ENCODE results near the gene PANX1. TPM values are rescaled to one million over a fixed set of nuclear protein-coding genes. Genes with fewer than 3 reads are reported as not detected.
"Not testable (repeated sequence)": the region's sequence is repeated elsewhere in the genome, so short reads cannot be mapped to it uniquely, and the experiment has no call there.

PANX1 gene
- total RNA-seq, 2 experiments from 2014 or later: 20.7 to 22.7 TPM

GRCh38 chr11:94145916-94146315, 17.3 kb downstream of the PANX1 start:
- ChIA-PET POLR2A (no interaction called here), CTCF (no interaction called here)

- CTCF ChIA-PET: no interaction called here
- POLR2A ChIA-PET: no interaction called here
Observed at GRCh38 chr11:94147433-94147845, 18.8 kb downstream of the PANX1 start.

GRCh38 chr11:94148189-94148588, 19.5 kb downstream of the PANX1 start:
- ChIA-PET POLR2A (no interaction called here), CTCF (no interaction called here)

- ChIA-PET CTCF (no interaction called here), POLR2A (no interaction called here)
Observed at GRCh38 chr11:94149431-94150017, 20.9 kb downstream of the PANX1 start.

- ChIA-PET POLR2A (no interaction called here), CTCF (no interaction called here)
Observed at GRCh38 chr11:94150056-94150455, 21.4 kb downstream of the PANX1 start.

GRCh38 chr11:94150704-94151685, 22.4 kb downstream of the PANX1 start:
- ChIA-PET POLR2A (no interaction called here), CTCF (interaction anchor here (0.6 kb wide), 1 partner anchor 1259 kb away, joined by 3 read pairs; no protein-coding TSS in a partner anchor)

GRCh38 chr11:94151903-94152677, 23.4 kb downstream of the PANX1 start:
- ChIA-PET CTCF (no interaction called here), POLR2A (interaction anchor here (1.1 kb wide), 1 partner anchor 23 kb away, joined by 3 read pairs; the partner anchor contains the start of gene PANX1)

GRCh38 chr11:94152678-94153065, 24.0 kb downstream of the PANX1 start:
- ChIA-PET CTCF (no interaction called here), POLR2A (interaction anchor here (1.1 kb wide), 1 partner anchor 24 kb away, joined by 3 read pairs; the partner anchor contains the start of gene PANX1)

- ChIA-PET CTCF (no interaction called here), POLR2A (no interaction called here)
Observed at GRCh38 chr11:94153320-94153719, 24.7 kb downstream of the PANX1 start.

GRCh38 chr11:94154095-94154856, 25.6 kb downstream of the PANX1 start:
- POLR2A ChIA-PET: no interaction called here
- CTCF ChIA-PET: no interaction called here

- CTCF ChIA-PET, POLR2A ChIA-PET: not testable (repeated sequence)
Observed at GRCh38 chr11:94157339-94157738, 28.7 kb downstream of the PANX1 start.

- ChIA-PET POLR2A (no interaction called here), CTCF (no interaction called here)
Observed at GRCh38 chr11:94168882-94169281, 40.2 kb downstream of the PANX1 start.

- ChIA-PET CTCF (no interaction called here), POLR2A (no interaction called here)
Observed at GRCh38 chr11:94169516-94169915, 40.9 kb downstream of the PANX1 start.

GRCh38 chr11:94169930-94170545, 41.4 kb downstream of the PANX1 start:
- POLR2A ChIA-PET: no interaction called here
- CTCF ChIA-PET: no interaction called here

- ChIA-PET CTCF (no interaction called here), POLR2A (no interaction called here)
Observed at GRCh38 chr11:94170953-94171352, 42.3 kb downstream of the PANX1 start.

- ChIA-PET POLR2A (no interaction called here), CTCF (no interaction called here)
Observed at GRCh38 chr11:94171693-94172440, 43.2 kb downstream of the PANX1 start.

GRCh38 chr11:94175535-94175934, 46.9 kb downstream of the PANX1 start:
- ChIA-PET CTCF (no interaction called here), POLR2A (no interaction called here)

- POLR2A ChIA-PET: no interaction called here
- CTCF ChIA-PET: no interaction called here
Observed at GRCh38 chr11:94178331-94178730, 49.7 kb downstream of the PANX1 start.

- ChIA-PET POLR2A (no interaction called here), CTCF (no interaction called here)
Observed at GRCh38 chr11:94179696-94180095, 51.1 kb downstream of the PANX1 start.
